Left lung (tissue), 10 donors: Measurements from ENCODE around the gene PDCL3. TPM values are rescaled to one million over a fixed set of nuclear protein-coding genes. Genes with fewer than 3 reads are reported as not detected.

Experiments used
- ATAC-seq: fragments of 200-7000 bp; cut with Tn5 transposase; one replicate; pipeline ENCODE4 v1.9.1; 2020; ENCODE audit warnings: moderate library complexity
- DNase-seq, 4 donors: peaks; one replicate each; pipeline ENCODE4 v3.0.0-alpha.2; 2013 to 2020
- H3K27ac ChIP-seq, 2 donors: fragments of 200-600 bp; sonication (generic) in 1 of 2; one replicate each; pipeline versions ENCODE4 v1.5.0 to v1.8.0; 2020 to 2021
- H3K27me3 ChIP-seq, 2 donors: fragments of 200-600 bp; sonication (generic) in 1 of 2; one replicate each; pipeline versions ENCODE4 v1.5.0 to v1.8.0; 2020 to 2021
- H3K36me3 ChIP-seq, 2 donors: fragments of 200-600 bp; sonication (generic) in 1 of 2; one replicate each; pipeline versions ENCODE4 v1.5.0 to v1.8.0; 2020 to 2021
- H3K4me1 ChIP-seq, 2 donors: fragments of 200-600 bp; one replicate each; pipeline ENCODE4 v1.8.0; 2021
- H3K4me3 ChIP-seq, 2 donors: fragments of 200-600 bp; sonication (generic) in 1 of 2; one replicate each; pipeline versions ENCODE4 v1.5.0 to v1.8.0; 2020 to 2021; ENCODE audit warnings: mild to moderate bottlenecking in 1 of 2
- H3K9me3 ChIP-seq, 2 donors: fragments of 200-600 bp; sonication (generic) in 1 of 2; one replicate each; pipeline versions ENCODE4 v1.5.0 to v1.8.0; 2020 to 2021
- intact Hi-C, 2 donors: fragments of 100-400 bp; cut with DNase I; formaldehyde crosslinking; loops; one replicate each; pipeline versions ENCODE4 v1.11.2 to v1.14.2; 2022
- polyA plus RNA-seq, 6 donors: library from polyadenylated mRNA; unstranded; fragments of 120-200 nt; gene quantifications; one replicate each; pipeline ENCODE4 v1.2.1, GENCODE V29; 2013; ENCODE audit not compliant: insufficient read length in 6 of 6
- total RNA-seq, 2 donors: library from RNA; stranded (reverse); fragmentation: NEBNext Ultra II Directional; extraction: Animal tissue kit (Norgen Biotek cat#: 25700); gene quantifications; one replicate each; pipeline ENCODE4 v1.2.1, GENCODE V29; 2021
- TF ChIP-seq, protein P1 (sequence below), 2 donors: fragments of 200-600 bp; sonication (generic) in 1 of 2; IDR thresholded peaks; one replicate each; pipeline versions ENCODE4 v1.5.0 to v1.8.0; 2021; ENCODE audit warnings: antibody characterized with exemption in 2 of 2
- donor health status: DM: no; HTN: yes; CAD: no.
- donor health status: DM: no; HTN: no; CAD: no.

PDCL3 gene
- total and polyA plus RNA-seq, 8 donors: 17.8 to 29.2 (median 27.4) TPM

DNA sequence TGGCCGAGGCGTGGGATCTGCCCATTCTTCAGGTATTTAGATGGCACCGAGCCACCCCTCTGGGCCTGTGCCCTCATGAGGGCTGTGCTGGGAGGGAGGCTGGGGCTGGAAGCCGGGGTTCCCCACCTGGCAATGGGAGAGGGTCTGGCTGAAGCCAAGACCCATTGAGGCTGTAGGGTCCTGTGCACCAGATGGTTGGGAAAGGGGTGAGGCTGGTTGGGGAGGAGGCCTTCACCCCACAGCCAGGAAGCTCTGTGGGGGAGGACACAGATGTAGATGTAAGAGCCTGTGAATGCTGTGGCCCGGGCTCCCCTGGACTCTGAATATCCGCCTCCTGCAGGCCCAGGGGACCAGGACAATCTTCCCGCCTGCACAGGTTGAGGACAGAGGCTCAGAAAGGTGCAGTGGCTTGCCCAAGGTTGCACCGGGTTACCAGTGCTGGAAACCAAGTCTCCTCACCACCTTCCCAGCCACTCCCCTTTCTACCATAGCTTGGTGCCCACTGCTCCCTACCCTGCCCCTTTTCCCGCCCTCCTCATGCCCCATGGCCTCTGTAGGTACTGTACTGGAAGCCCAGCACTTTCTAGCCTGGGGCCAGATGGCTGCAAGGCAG lies 49.7 kb downstream of the PDCL3 start:
- H3K27me3 ChIP-seq: no peaks in the 10 kb centered on the region
- TF ChIP-seq, protein P1, sequence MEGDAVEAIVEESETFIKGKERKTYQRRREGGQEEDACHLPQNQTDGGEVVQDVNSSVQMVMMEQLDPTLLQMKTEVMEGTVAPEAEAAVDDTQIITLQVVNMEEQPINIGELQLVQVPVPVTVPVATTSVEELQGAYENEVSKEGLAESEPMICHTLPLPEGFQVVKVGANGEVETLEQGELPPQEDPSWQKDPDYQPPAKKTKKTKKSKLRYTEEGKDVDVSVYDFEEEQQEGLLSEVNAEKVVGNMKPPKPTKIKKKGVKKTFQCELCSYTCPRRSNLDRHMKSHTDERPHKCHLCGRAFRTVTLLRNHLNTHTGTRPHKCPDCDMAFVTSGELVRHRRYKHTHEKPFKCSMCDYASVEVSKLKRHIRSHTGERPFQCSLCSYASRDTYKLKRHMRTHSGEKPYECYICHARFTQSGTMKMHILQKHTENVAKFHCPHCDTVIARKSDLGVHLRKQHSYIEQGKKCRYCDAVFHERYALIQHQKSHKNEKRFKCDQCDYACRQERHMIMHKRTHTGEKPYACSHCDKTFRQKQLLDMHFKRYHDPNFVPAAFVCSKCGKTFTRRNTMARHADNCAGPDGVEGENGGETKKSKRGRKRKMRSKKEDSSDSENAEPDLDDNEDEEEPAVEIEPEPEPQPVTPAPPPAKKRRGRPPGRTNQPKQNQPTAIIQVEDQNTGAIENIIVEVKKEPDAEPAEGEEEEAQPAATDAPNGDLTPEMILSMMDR (IDR thresholded peaks at IDR 0.05): no peak
- ATAC-seq: no peak
- H3K9me3 ChIP-seq: no peaks in the 10 kb centered on the region
- no peak overlapping the region for H3K4me3 ChIP-seq
- no peaks in the 10 kb centered on the region for H3K36me3 ChIP-seq
- no peak overlapping the region for H3K27ac ChIP-seq
- DNase-seq: no peak
- intact Hi-C loops: no loop called here
- no peaks in the 10 kb centered on the region for H3K4me1 ChIP-seq

DNA sequence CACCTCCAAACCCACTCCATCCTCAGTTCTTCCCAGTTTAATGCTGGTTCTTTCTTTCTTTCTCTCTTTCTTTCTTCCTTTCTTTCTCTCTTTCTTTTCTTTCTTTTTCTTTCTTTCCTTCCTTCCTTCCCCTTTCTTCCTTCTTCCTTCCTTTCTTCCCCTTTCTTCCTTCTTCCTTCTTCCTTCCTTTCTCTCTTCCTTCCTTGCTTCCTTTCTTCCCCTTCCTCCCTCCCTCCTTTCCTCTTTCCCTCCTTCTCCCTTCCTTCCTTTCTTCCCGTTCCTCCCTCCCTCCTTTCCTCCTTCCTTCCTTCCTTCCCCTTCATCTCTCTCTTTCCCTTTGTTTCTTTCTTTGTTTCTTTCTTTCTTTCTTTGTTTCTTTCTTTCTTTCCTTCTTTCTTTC lies 50.9 kb downstream of the PDCL3 start:
- Histone ChIP-seq H3K9me3 (no peaks in the 10 kb centered on the region), H3K27ac (no peak overlapping the region), H3K4me1 (no peaks in the 10 kb centered on the region), H3K36me3 (no peaks in the 10 kb centered on the region), H3K4me3 (no peak overlapping the region), H3K27me3 (no peaks in the 10 kb centered on the region)
- ATAC-seq: no peak
- DNase-seq: no peak
- TF ChIP-seq, protein P1 (IDR thresholded peaks at IDR 0.05): no peak
- intact Hi-C loops: no loop called here

DNA sequence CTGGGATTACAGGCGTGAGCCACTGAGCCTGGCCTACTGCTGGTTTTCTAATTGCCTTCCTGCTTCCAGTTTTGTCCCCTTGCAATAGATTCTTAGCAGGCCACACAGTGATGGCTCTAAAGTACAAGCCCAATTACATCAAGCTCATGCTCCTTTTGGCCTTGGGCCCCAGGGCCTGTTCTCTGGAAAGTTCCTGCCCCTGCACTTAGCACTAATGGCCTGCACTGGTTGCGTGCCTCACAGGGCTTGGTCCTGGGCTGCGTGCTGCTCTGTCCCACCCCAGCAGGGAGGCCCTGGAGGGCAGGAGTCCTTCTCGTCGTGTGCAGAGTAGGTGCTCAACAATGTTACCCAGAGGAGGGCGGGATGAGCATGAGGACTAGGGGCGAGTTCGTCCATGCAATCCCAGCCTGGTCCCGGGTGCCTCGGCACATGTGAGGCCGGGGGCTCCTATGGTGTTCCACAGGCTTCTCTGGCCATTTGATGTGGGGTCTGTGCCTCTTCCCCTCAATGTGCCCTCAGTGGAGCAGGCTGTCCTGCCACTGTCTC lies 51.7 kb downstream of the PDCL3 start:
- DNase-seq: no peak
- TF ChIP-seq, protein P1 (IDR thresholded peaks at IDR 0.05): no peak
- Histone ChIP-seq H3K9me3 (no peaks in the 10 kb centered on the region), H3K36me3 (no peaks in the 10 kb centered on the region), H3K27ac (no peak overlapping the region), H3K4me3 (no peak overlapping the region), H3K4me1 (no peaks in the 10 kb centered on the region), H3K27me3 (no peaks in the 10 kb centered on the region)
- no peak for ATAC-seq
- intact Hi-C loops: no loop called here

DNA sequence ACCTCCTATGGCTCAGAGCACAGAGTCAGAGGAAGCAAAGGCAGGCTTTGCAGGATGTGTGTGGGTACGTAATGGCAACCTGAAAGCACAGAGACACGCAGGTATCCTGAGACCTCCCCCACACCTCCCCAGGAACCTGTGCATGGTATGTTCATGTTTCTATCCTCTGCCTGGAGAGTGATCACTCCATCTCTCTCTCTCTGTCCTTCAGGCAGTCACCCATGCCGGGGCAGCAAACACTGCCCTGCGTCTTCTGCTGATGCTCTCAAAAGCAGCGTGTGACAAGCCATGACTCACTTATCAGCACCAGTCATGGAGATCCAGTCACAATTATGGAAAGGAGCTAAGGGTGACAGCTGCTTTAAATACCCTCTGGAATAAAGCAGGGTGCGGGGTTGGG lies 52.7 kb downstream of the PDCL3 start:
- intact Hi-C loops: no loop called here
- ATAC-seq: no peak

DNA sequence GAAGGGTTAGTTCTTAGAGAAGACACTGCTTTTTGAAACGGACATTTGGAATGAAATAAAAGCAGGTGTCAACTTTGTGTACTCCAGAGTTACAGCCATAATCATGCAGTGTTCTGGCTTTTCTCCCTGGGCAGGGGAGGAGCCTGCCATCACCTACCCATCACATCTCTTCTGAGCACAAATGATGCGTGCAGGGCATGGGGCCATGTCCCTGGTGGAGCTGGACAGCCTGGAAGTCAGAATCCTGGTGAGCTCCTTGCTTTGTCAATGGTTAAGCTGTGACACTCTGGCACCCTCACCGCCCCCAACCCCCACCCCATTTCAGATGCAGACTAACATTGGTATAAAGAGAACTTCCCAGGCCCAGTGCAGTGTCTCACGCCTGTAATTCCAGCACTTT lies 53.1 kb downstream of the PDCL3 start:
- Histone ChIP-seq H3K36me3 (no peaks in the 10 kb centered on the region), H3K27ac (no peak overlapping the region), H3K27me3 (no peaks in the 10 kb centered on the region), H3K9me3 (no peaks in the 10 kb centered on the region), H3K4me1 (no peaks in the 10 kb centered on the region), H3K4me3 (no peak overlapping the region)
- intact Hi-C loops: no loop called here
- TF ChIP-seq, protein P1 (IDR thresholded peaks at IDR 0.05): no peak
- no peak for ATAC-seq
- no peak for DNase-seq

More for the DNA sequence above, 52.7 kb downstream of the PDCL3 start:
- Histone ChIP-seq H3K4me3 (no peak overlapping the region), H3K36me3 (no peaks in the 10 kb centered on the region), H3K27ac (no peak overlapping the region), H3K27me3 (no peaks in the 10 kb centered on the region), H3K9me3 (no peaks in the 10 kb centered on the region), H3K4me1 (no peaks in the 10 kb centered on the region)
- TF ChIP-seq, protein P1 (IDR thresholded peaks at IDR 0.05): no peak
- no peak for DNase-seq
